ENCODE data around the gene CCDC188. TPM values are rescaled to one million over a fixed set of nuclear protein-coding genes. Genes with fewer than 3 reads are reported as not detected.
A peak's percentile ranks its signal among the peaks of the same experiment; 100 is the strongest.

The CCDC188 gene
- total and polyA plus RNA-seq, 2 of the 13 experiments (the other 11 are each of a cell fraction or from before 2014, with no cell fraction given), result not detected

DNA sequence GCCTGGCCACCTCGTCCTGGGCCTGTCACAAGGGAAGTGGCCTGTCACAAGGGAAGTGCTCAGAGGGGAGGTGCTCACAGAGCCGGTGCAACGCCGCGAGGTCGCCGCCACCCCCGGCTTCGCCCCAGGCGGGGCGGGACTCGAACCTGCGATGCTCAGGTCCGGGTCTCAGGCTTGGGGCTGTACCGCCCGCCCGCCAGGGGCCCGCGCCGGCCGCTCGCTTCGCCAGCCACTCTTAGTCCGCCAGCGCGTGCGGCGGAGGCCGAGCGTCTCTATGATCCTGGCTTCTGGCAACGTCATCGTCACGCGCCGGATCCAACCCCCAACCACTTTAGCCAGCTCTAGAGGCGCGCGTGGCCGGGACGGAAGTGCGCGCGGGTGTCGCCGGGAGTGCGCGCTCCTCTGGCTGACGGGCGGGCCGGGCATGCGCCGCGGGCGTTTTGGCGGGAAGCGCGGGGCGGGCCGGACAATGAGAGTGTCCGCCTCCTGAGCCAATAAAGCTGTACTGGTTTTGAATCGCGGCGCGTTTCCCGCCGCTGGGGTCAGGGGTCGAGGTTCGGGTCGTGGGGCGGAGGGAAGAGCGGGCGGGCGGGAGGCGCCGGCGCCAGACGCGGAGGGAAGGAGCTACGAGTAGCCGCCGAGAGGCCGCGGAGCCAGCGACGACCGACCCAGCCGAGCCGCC lies 33.8 kb downstream of the CCDC188 start, which contains the start of gene TRMT2A (continued):
- TF ChIP-seq TEAD3 (CRISPR knock-in tag; optimal IDR thresholded peaks at IDR 0.05; ENCODE audit: borderline replicate concordance) (peak; percentile 26), EZH2 (conservative IDR thresholded peaks at IDR 0.05; ENCODE audit: low read depth, low read length) (no peak), ZNF850 (CRISPR knock-in tag; conservative IDR thresholded peaks at IDR 0.05) (no peak), ZNF619 (CRISPR knock-in tag; IDR thresholded peaks at IDR 0.05) (peak; percentile 82), ELF1 (CRISPR knock-in tag; IDR thresholded peaks at IDR 0.05) (peak; percentile 81), NR3C1 (CRISPR knock-in tag; IDR thresholded peaks at IDR 0.05) (no peak), ZNF383 (CRISPR knock-in tag; IDR thresholded peaks at IDR 0.05; ENCODE audit: borderline replicate concordance) (no peak), ZNF747 (CRISPR knock-in tag; IDR thresholded peaks at IDR 0.05; ENCODE audit: borderline replicate concordance) (peak; percentile 62; the same call in 1 of the 2 replicates), MAFG (CRISPR knock-in tag; IDR thresholded peaks at IDR 0.05) (no peak), ZNF251 (CRISPR knock-in tag; IDR thresholded peaks at IDR 0.05) (no peak), ZNF367 (CRISPR knock-in tag; IDR thresholded peaks at IDR 0.05; ENCODE audit: borderline replicate concordance) (no peak), RFX5 (IDR thresholded peaks at IDR 0.05; ENCODE audit: low read depth, low read length) (peak; percentile 64; the same call in 1 of the 2 replicates), SALL2 (CRISPR knock-in tag; IDR thresholded peaks at IDR 0.05) (peak; percentile 89), TCF7L2 (IDR thresholded peaks at IDR 0.05; ENCODE audit: low read depth, low read length) (no peak), ATF7 (IDR thresholded peaks at IDR 0.05) (no peak), ATF7 (CRISPR knock-in tag; IDR thresholded peaks at IDR 0.05) (peak; percentile 46; the same call in 1 of the 2 replicates), NRL (CRISPR knock-in tag; IDR thresholded peaks at IDR 0.05; ENCODE audit: borderline replicate concordance) (no peak; the same call in 1 of the 2 replicates)
- TF ChIP-seq, protein P1, sequence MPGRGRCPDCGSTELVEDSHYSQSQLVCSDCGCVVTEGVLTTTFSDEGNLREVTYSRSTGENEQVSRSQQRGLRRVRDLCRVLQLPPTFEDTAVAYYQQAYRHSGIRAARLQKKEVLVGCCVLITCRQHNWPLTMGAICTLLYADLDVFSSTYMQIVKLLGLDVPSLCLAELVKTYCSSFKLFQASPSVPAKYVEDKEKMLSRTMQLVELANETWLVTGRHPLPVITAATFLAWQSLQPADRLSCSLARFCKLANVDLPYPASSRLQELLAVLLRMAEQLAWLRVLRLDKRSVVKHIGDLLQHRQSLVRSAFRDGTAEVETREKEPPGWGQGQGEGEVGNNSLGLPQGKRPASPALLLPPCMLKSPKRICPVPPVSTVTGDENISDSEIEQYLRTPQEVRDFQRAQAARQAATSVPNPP (CRISPR knock-in tag; IDR thresholded peaks at IDR 0.05), result peak; percentile 97
- TF ChIP-seq, protein P2, sequence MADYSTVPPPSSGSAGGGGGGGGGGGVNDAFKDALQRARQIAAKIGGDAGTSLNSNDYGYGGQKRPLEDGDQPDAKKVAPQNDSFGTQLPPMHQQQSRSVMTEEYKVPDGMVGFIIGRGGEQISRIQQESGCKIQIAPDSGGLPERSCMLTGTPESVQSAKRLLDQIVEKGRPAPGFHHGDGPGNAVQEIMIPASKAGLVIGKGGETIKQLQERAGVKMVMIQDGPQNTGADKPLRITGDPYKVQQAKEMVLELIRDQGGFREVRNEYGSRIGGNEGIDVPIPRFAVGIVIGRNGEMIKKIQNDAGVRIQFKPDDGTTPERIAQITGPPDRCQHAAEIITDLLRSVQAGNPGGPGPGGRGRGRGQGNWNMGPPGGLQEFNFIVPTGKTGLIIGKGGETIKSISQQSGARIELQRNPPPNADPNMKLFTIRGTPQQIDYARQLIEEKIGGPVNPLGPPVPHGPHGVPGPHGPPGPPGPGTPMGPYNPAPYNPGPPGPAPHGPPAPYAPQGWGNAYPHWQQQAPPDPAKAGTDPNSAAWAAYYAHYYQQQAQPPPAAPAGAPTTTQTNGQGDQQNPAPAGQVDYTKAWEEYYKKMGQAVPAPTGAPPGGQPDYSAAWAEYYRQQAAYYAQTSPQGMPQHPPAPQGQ (CRISPR knock-in tag; IDR thresholded peaks at IDR 0.05; ENCODE audit: borderline replicate concordance), result no peak
- TF ChIP-seq, protein P3, sequence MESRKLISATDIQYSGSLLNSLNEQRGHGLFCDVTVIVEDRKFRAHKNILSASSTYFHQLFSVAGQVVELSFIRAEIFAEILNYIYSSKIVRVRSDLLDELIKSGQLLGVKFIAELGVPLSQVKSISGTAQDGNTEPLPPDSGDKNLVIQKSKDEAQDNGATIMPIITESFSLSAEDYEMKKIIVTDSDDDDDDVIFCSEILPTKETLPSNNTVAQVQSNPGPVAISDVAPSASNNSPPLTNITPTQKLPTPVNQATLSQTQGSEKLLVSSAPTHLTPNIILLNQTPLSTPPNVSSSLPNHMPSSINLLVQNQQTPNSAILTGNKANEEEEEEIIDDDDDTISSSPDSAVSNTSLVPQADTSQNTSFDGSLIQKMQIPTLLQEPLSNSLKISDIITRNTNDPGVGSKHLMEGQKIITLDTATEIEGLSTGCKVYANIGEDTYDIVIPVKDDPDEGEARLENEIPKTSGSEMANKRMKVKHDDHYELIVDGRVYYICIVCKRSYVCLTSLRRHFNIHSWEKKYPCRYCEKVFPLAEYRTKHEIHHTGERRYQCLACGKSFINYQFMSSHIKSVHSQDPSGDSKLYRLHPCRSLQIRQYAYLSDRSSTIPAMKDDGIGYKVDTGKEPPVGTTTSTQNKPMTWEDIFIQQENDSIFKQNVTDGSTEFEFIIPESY (CRISPR knock-in tag; IDR thresholded peaks at IDR 0.05), result peak; percentile 48; the same call in 1 of the 2 replicates
- TF ChIP-seq, protein P4, sequence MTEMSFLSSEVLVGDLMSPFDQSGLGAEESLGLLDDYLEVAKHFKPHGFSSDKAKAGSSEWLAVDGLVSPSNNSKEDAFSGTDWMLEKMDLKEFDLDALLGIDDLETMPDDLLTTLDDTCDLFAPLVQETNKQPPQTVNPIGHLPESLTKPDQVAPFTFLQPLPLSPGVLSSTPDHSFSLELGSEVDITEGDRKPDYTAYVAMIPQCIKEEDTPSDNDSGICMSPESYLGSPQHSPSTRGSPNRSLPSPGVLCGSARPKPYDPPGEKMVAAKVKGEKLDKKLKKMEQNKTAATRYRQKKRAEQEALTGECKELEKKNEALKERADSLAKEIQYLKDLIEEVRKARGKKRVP (CRISPR knock-in tag; IDR thresholded peaks at IDR 0.05), result peak in 1 of 2 experiments; percentile 80; a peak in 2 of 4 replicates
- TF ChIP-seq, protein P5, sequence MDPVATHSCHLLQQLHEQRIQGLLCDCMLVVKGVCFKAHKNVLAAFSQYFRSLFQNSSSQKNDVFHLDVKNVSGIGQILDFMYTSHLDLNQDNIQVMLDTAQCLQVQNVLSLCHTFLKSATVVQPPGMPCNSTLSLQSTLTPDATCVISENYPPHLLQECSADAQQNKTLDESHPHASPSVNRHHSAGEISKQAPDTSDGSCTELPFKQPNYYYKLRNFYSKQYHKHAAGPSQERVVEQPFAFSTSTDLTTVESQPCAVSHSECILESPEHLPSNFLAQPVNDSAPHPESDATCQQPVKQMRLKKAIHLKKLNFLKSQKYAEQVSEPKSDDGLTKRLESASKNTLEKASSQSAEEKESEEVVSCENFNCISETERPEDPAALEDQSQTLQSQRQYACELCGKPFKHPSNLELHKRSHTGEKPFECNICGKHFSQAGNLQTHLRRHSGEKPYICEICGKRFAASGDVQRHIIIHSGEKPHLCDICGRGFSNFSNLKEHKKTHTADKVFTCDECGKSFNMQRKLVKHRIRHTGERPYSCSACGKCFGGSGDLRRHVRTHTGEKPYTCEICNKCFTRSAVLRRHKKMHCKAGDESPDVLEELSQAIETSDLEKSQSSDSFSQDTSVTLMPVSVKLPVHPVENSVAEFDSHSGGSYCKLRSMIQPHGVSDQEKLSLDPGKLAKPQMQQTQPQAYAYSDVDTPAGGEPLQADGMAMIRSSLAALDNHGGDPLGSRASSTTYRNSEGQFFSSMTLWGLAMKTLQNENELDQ (CRISPR knock-in tag; IDR thresholded peaks at IDR 0.05; ENCODE audit: borderline replicate concordance), result no peak
